ENCODE data around the gene NUCKS1.

- no peak for TF ChIP-seq TCF4 (CRISPR knock-in tag; IDR thresholded peaks at IDR 0.05; ENCODE audit: borderline replicate concordance)
- TF ChIP-seq ZFP3 (CRISPR knock-in tag; IDR thresholded peaks at IDR 0.05): no peak
- no peak for TF ChIP-seq CREB5 (CRISPR knock-in tag; IDR thresholded peaks at IDR 0.05; ENCODE audit: low read depth)
- TF ChIP-seq PATZ1 (CRISPR knock-in tag; IDR thresholded peaks at IDR 0.05; ENCODE audit: borderline replicate concordance): no peak
- TF ChIP-seq ZFP30 (CRISPR knock-in tag; IDR thresholded peaks at IDR 0.05): no peak
- TF ChIP-seq ZC3H10 (CRISPR knock-in tag; IDR thresholded peaks at IDR 0.05): no peak
Measured at GRCh38 chr1:205780335-205780734, 30.4 kb upstream of the NUCKS1 start.
